BLaER1 (cell line): ENCODE measurements around the gene SP110.

Experiments
- H3K27ac ChIP-seq: shearing (Covaris generic); formaldehyde crosslinking; 2 replicates; pipeline ENCODE4 v1.8.1; 2022
- H3K27me3 ChIP-seq: shearing (Covaris generic); formaldehyde crosslinking; 2 replicates; pipeline ENCODE4 v1.8.1; 2022
- H3K36me3 ChIP-seq: shearing (Covaris generic); formaldehyde crosslinking; 2 replicates; pipeline ENCODE4 v1.8.1; 2022
- H3K4me1 ChIP-seq: shearing (Covaris generic); formaldehyde crosslinking; 2 replicates; pipeline ENCODE4 v1.8.1; 2022
- H3K4me2 ChIP-seq: shearing (Covaris generic); formaldehyde crosslinking; 2 replicates; pipeline ENCODE4 v1.8.1; 2022
- H3K4me3 ChIP-seq: shearing (Covaris generic); formaldehyde crosslinking; 2 replicates; pipeline ENCODE4 v1.8.1; 2022
- H3K9ac ChIP-seq: shearing (Covaris generic); formaldehyde crosslinking; 2 replicates; pipeline ENCODE4 v1.8.1; 2022
- H3K9me3 ChIP-seq: shearing (Covaris generic); formaldehyde crosslinking; 2 replicates; pipeline ENCODE4 v1.8.1; 2022
- H4K20me1 ChIP-seq: shearing (Covaris generic); formaldehyde crosslinking; 2 replicates; pipeline ENCODE4 v1.8.1; 2022
- Cebpa-rat ChIP-seq: shearing (Covaris generic); IDR thresholded peaks from 2 replicates; pipeline ENCODE4 v1.8.1; 2022

SP110 gene

GRCh38 chr2:230208576-230208975 lies 11.2 kb downstream of the SP110 start:
- Histone ChIP-seq H3K4me1 (peaks cover 43% of the 10 kb centered on the region), H3K4me3 (no peak overlapping the region), H3K9me3 (no peaks in the 10 kb centered on the region), H3K27me3 (no peaks in the 10 kb centered on the region), H3K9ac (no peak overlapping the region), H3K4me2 (no peak overlapping the region), H3K27ac (no peak overlapping the region), H3K36me3 (peaks cover 82% of the 10 kb centered on the region), H4K20me1 (no peaks in the 10 kb centered on the region)
- no peak for TF ChIP-seq Cebpa-rat

GRCh38 chr2:230205721-230206120 lies 14.1 kb downstream of the SP110 start:
- peaks cover 38% of the 10 kb centered on the region for H3K4me1 ChIP-seq
- H3K9ac ChIP-seq, result no peak overlapping the region
- no peaks in the 10 kb centered on the region for H3K9me3 ChIP-seq
- no peaks in the 10 kb centered on the region for H3K27me3 ChIP-seq
- no peak for TF ChIP-seq Cebpa-rat
- peaks cover 72% of the 10 kb centered on the region for H3K36me3 ChIP-seq
- H3K4me2 ChIP-seq, result peak overlapping the region; percentile 63; the same call in 1 of the 2 replicates
- H3K4me3 ChIP-seq, result no peak overlapping the region
- peak overlapping the region; percentile 35; the same call in 1 of the 2 replicates for H3K27ac ChIP-seq
- no peaks in the 10 kb centered on the region for H4K20me1 ChIP-seq

GRCh38 chr2:230205034-230205433 lies 14.8 kb downstream of the SP110 start:
- Histone ChIP-seq H3K9ac (no peak overlapping the region), H3K4me1 (peaks cover 31% of the 10 kb centered on the region), H3K4me2 (peak overlapping the region; percentile 63), H3K27ac (peak overlapping the region; percentile 35), H3K27me3 (no peaks in the 10 kb centered on the region), H4K20me1 (no peaks in the 10 kb centered on the region), H3K9me3 (no peaks in the 10 kb centered on the region), H3K36me3 (peaks cover 71% of the 10 kb centered on the region), H3K4me3 (no peak overlapping the region)
- no peak for TF ChIP-seq Cebpa-rat

DNA sequence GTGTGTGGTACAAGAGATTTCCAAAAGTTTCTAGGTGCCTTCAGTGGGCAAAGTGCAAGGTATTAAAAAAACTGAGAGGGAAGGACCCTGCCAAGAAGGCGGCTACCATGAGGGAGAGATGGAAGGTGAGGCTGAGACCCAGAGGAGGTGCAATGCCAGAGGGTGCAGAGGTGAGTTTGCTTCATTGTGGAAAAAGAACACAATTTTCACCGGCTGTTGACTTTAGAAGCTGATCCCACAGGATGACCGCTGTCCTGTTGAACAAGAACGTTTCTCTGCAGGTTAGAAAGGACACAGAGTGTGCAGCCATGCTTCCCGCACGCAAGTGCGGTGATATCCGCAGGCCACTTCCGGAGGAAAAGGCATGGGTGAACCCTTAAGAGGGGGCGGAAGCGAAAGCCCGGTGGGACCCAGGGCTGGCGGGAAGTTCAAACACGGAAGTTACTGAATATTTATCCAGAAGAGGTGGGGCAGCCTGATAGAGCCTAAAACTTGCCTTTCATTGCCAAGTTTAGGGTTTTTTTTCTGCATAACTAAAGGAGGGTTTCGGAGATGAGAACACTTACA lies 16.6 kb downstream of the SP110 start:
- H3K27me3 ChIP-seq, result no peaks in the 10 kb centered on the region
- H4K20me1 ChIP-seq, result no peaks in the 10 kb centered on the region
- H3K9me3 ChIP-seq, result 0 out of 2 replicates have a peak, but pooled peaks cover under 1% of the 10 kb centered on the region
- peaks cover 70% of the 10 kb centered on the region for H3K36me3 ChIP-seq
- H3K4me3 ChIP-seq, result no peak overlapping the region
- no peak overlapping the region for H3K9ac ChIP-seq
- TF ChIP-seq Cebpa-rat, result no peak
- peaks cover 18% of the 10 kb centered on the region for H3K4me1 ChIP-seq
- H3K4me2 ChIP-seq, result no peak overlapping the region
- H3K27ac ChIP-seq, result no peak overlapping the region

DNA sequence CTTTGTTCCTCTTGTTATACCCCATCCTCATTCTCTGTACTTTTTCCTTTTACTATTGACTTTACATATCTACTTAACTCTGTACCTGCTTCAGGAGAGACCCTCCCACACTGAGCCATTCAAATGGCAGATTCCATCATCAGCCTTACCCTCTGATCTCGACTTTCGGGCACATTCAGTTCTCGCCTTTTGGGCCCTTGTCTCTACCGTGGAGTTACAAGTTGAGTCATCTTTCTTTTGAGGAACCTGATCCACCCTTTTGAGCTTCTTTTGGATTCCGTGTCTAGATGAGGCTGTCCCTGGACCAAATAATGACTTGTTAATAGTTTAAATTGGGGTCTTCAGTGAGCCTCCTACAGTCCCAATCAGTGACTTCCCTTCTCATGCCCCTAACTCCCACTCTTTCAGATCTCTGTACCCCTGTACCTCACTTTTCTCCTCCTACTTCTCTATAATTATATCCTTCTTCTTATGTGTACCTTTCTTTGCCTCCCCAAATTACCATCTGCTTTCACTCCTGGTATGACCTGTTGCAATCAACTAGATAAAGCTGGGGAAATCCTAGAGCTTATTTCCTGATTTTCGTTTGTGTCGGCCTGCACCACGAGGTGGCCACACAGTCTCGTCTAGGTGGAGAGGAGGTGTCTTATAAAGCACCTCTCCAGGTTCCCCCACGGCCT lies 17.2 kb downstream of the SP110 start:
- no peak overlapping the region for H3K9ac ChIP-seq
- TF ChIP-seq Cebpa-rat, result no peak
- no peak overlapping the region for H3K4me3 ChIP-seq
- peaks cover 70% of the 10 kb centered on the region for H3K36me3 ChIP-seq
- 0 out of 2 replicates have a peak, but pooled peaks cover 7% of the 10 kb centered on the region for H3K9me3 ChIP-seq
- H3K4me1 ChIP-seq, result peaks cover 18% of the 10 kb centered on the region
- no peaks in the 10 kb centered on the region for H3K27me3 ChIP-seq
- no peaks in the 10 kb centered on the region for H4K20me1 ChIP-seq
- no peak overlapping the region for H3K4me2 ChIP-seq
- no peak overlapping the region for H3K27ac ChIP-seq

GRCh38 chr2:230184727-230185578 lies 34.8 kb downstream of the SP110 start:
- H3K9ac ChIP-seq, result no peak overlapping the region
- H3K4me2 ChIP-seq, result no peak overlapping the region
- no peak overlapping the region for H3K27ac ChIP-seq
- TF ChIP-seq Cebpa-rat, result no peak
- H3K4me3 ChIP-seq, result no peak overlapping the region
- H3K9me3 ChIP-seq, result peaks cover 3% of the 10 kb centered on the region; the same call in 1 of the 2 replicates
- H3K27me3 ChIP-seq, result no peaks in the 10 kb centered on the region
- H3K4me1 ChIP-seq, result peaks cover 8% of the 10 kb centered on the region
- H4K20me1 ChIP-seq, result no peaks in the 10 kb centered on the region
- H3K36me3 ChIP-seq, result peaks cover 50% of the 10 kb centered on the region

DNA sequence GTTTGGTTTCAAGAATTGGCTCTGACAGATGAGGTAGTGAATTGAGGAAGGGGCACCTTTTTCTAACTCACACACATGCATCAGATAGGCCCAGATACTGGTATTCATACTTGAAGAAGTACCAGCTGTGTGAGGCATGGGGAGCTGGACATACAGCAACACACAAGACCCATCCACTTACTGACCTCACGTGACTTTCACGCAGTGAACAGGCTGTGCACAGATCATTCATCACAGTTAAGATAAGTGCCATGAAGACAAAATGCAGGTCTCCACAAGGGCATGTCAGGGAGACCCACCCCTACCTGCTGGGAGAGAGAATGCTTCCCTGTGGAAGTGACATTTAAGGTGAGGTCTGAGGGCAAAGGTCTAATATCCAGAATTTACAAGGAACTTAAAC lies 38.6 kb downstream of the SP110 start:
- Histone ChIP-seq H3K36me3 (peaks cover 80% of the 10 kb centered on the region), H3K4me2 (no peak overlapping the region), H3K9ac (no peak overlapping the region), H4K20me1 (no peaks in the 10 kb centered on the region), H3K4me1 (peaks cover 8% of the 10 kb centered on the region), H3K27me3 (no peaks in the 10 kb centered on the region), H3K27ac (no peak overlapping the region), H3K4me3 (no peak overlapping the region), H3K9me3 (no peaks in the 10 kb centered on the region)
- no peak for TF ChIP-seq Cebpa-rat

DNA sequence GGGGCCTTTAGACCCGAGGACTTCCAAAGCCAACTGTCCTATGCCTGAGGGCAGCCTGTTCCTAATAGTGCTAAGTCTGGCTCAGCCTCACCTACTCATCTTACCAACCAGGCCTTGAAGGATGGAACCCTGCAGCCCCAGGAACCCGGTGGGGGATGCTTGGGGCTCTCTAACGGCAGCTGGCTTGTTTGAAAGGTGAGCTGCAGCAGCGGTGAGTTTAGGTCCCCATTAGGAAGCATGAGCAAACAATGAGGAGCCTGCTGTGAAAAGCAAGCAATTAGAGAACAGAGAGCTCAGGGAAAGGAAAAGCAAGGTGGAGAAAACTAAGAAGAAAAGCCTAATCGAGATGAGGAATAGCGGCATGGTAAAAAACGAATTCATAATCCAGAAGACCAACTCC lies 39.9 kb downstream of the SP110 start:
- no peak for TF ChIP-seq Cebpa-rat
- Histone ChIP-seq H3K27me3 (no peaks in the 10 kb centered on the region), H3K36me3 (peaks cover 79% of the 10 kb centered on the region)

GRCh38 chr2:230178546-230179485 lies 41.0 kb downstream of the SP110 start:
- no peak overlapping the region for H3K27ac ChIP-seq
- no peak for TF ChIP-seq Cebpa-rat

More for the DNA sequence above, 39.9 kb downstream of the SP110 start:
- Histone ChIP-seq H3K9me3 (no peaks in the 10 kb centered on the region), H3K4me1 (peaks cover 8% of the 10 kb centered on the region), H4K20me1 (no peaks in the 10 kb centered on the region), H3K4me2 (no peak overlapping the region), H3K27ac (no peak overlapping the region), H3K9ac (no peak overlapping the region), H3K4me3 (no peak overlapping the region)

More at GRCh38 chr2:230178546-230179485, 41.0 kb downstream of the SP110 start:
- Histone ChIP-seq H3K4me2 (no peak overlapping the region), H3K4me1 (0 out of 2 replicates have a peak, but pooled peaks cover under 1% of the 10 kb centered on the region), H4K20me1 (no peaks in the 10 kb centered on the region), H3K9ac (no peak overlapping the region), H3K27me3 (no peaks in the 10 kb centered on the region), H3K4me3 (no peak overlapping the region), H3K36me3 (peaks cover 84% of the 10 kb centered on the region), H3K9me3 (no peaks in the 10 kb centered on the region)
